ENCODE data around the gene PPFIA1.

GRCh38 chr11:70314730-70315129 lies 44.2 kb downstream of the PPFIA1 start:
- TF ChIP-seq CTCF (IDR thresholded peaks at IDR 0.05; ENCODE audit: low read length) (no peak), EZH2phosphoT487 (IDR thresholded peaks at IDR 0.05; ENCODE audit: low read length) (no peak)

Measured in MM.1S (cell line).